GM18502 (cell line): ENCODE measurements around the gene KAZN.

Experiments
- ATAC-seq: cut with Tn5 transposase; IDR thresholded peaks from one replicate; pipeline ENCODE4 v1.9.1; 2021; ENCODE audit warnings: mild to moderate bottlenecking; ENCODE audit not compliant: unreplicated experiment, poor library complexity

KAZN gene

GRCh38 chr1:14636897-14637632 is 38.6 kb downstream of the KAZN start:
- ATAC-seq: no peak

GRCh38 chr1:14639291-14640050 is 41.0 kb downstream of the KAZN start:
- ATAC-seq: no peak

GRCh38 chr1:14642712-14643111 is 44.2 kb downstream of the KAZN start:
- no peak for ATAC-seq

- ATAC-seq: no peak
These were observed 48.5 kb downstream of the KAZN start for GRCh38 chr1:14646973-14647372.

GRCh38 chr1:14647777-14648176 is 49.3 kb downstream of the KAZN start:
- no peak for ATAC-seq

GRCh38 chr1:14648391-14648790 is 49.9 kb downstream of the KAZN start:
- no peak for ATAC-seq

GRCh38 chr1:14648896-14649855 is 50.7 kb downstream of the KAZN start:
- no peak for ATAC-seq

- no peak for ATAC-seq
These were observed 51.5 kb downstream of the KAZN start for GRCh38 chr1:14649976-14650375.

GRCh38 chr1:14650951-14651350 is 52.5 kb downstream of the KAZN start:
- ATAC-seq: no peak

- ATAC-seq: no peak
These were observed 54.4 kb downstream of the KAZN start for GRCh38 chr1:14652840-14653239.

GRCh38 chr1:14653461-14653960 is 55.0 kb downstream of the KAZN start:
- ATAC-seq: no peak

GRCh38 chr1:14654554-14654953 is 56.1 kb downstream of the KAZN start:
- ATAC-seq: no peak

GRCh38 chr1:14655385-14655784 is 56.9 kb downstream of the KAZN start:
- ATAC-seq: no peak

GRCh38 chr1:14656384-14656937 is 58.0 kb downstream of the KAZN start:
- ATAC-seq: no peak

GRCh38 chr1:14658642-14659041 is 60.2 kb downstream of the KAZN start:
- ATAC-seq: no peak

- ATAC-seq: no peak
These were observed 61.4 kb downstream of the KAZN start for GRCh38 chr1:14659913-14660312.

GRCh38 chr1:14660801-14661200 is 62.3 kb downstream of the KAZN start:
- no peak for ATAC-seq

- ATAC-seq: no peak
These were observed 62.7 kb downstream of the KAZN start for GRCh38 chr1:14661222-14661621.

- ATAC-seq: no peak
These were observed 63.6 kb downstream of the KAZN start for GRCh38 chr1:14662116-14662515.

- ATAC-seq: no peak
These were observed 65.3 kb downstream of the KAZN start for GRCh38 chr1:14663773-14664172.
